ENCODE measurements around the gene TCF4. TPM values are rescaled to one million over a fixed set of nuclear protein-coding genes. Genes with fewer than 3 reads are reported as not detected.

TCF4 gene
- total RNA-seq, 1 donor from 2014 or later: 115 TPM

GRCh38 chr18:55570966-55571365 is 17.0 kb downstream of the TCF4 start:
- Histone ChIP-seq H3K36me3 (ENCODE audit: insufficient read depth, low read length) (peaks cover 2% of the 10 kb centered on the region), H3K9me3 (ENCODE audit: insufficient read depth, low read depth, low read length) (no peaks in the 10 kb centered on the region), H3K9ac (ENCODE audit: low read length) (no peak overlapping the region), H4K20me1 (ENCODE audit: insufficient read depth, low read length) (peaks cover 28% of the 10 kb centered on the region), H2AFZ (ENCODE audit: low read depth, low read length) (no peak overlapping the region), H3K27me3 (ENCODE audit: insufficient read depth, low read length) (no peaks in the 10 kb centered on the region), H3K4me3 (ENCODE audit: insufficient read depth, low read depth, low read length) (no peak overlapping the region), H3K27ac (ENCODE audit: low read depth, low read length) (no peak overlapping the region), H3K4me1 (ENCODE audit: insufficient read depth, low read length) (no peaks in the 10 kb centered on the region), H3K4me2 (ENCODE audit: low read length) (no peak overlapping the region), H3K79me2 (ENCODE audit: insufficient read depth, low read length) (peaks cover 94% of the 10 kb centered on the region)
- no peak overlapping the region for H3K4me3 Mint-ChIP-seq (ENCODE audit: unreplicated experiment)
- TF ChIP-seq, protein P1, sequence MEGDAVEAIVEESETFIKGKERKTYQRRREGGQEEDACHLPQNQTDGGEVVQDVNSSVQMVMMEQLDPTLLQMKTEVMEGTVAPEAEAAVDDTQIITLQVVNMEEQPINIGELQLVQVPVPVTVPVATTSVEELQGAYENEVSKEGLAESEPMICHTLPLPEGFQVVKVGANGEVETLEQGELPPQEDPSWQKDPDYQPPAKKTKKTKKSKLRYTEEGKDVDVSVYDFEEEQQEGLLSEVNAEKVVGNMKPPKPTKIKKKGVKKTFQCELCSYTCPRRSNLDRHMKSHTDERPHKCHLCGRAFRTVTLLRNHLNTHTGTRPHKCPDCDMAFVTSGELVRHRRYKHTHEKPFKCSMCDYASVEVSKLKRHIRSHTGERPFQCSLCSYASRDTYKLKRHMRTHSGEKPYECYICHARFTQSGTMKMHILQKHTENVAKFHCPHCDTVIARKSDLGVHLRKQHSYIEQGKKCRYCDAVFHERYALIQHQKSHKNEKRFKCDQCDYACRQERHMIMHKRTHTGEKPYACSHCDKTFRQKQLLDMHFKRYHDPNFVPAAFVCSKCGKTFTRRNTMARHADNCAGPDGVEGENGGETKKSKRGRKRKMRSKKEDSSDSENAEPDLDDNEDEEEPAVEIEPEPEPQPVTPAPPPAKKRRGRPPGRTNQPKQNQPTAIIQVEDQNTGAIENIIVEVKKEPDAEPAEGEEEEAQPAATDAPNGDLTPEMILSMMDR (IDR thresholded peaks at IDR 0.05; ENCODE audit: insufficient read depth, low read depth, low read length): no peak
- TF ChIP-seq EZH2 (IDR thresholded peaks at IDR 0.05; ENCODE audit: insufficient read depth, low read length): no peak
- H3K27ac Mint-ChIP-seq (ENCODE audit: unreplicated experiment): no peak overlapping the region
- no peaks in the 10 kb centered on the region for H3K9me3 Mint-ChIP-seq (ENCODE audit: unreplicated experiment)
- DNase-seq (ENCODE audit: low read depth) (no peak), FAIRE-seq (no peak)
- no peaks in the 10 kb centered on the region for H3K27me3 Mint-ChIP-seq (ENCODE audit: low read depth, unreplicated experiment)
- H3K4me1 Mint-ChIP-seq (ENCODE audit: low read depth, unreplicated experiment): no peaks in the 10 kb centered on the region
- H3K36me3 Mint-ChIP-seq (ENCODE audit: low read depth, unreplicated experiment): peaks cover 15% of the 10 kb centered on the region

- peaks cover 13% of the 10 kb centered on the region for H3K36me3 Mint-ChIP-seq (ENCODE audit: low read depth, unreplicated experiment)
- Histone ChIP-seq H3K36me3 (ENCODE audit: insufficient read depth, low read length) (peaks cover 5% of the 10 kb centered on the region), H3K4me2 (ENCODE audit: low read length) (no peak overlapping the region), H2AFZ (ENCODE audit: low read depth, low read length) (no peak overlapping the region), H3K4me3 (ENCODE audit: insufficient read depth, low read depth, low read length) (no peak overlapping the region), H3K27ac (ENCODE audit: low read depth, low read length) (no peak overlapping the region), H3K9me3 (ENCODE audit: insufficient read depth, low read depth, low read length) (no peaks in the 10 kb centered on the region), H4K20me1 (ENCODE audit: insufficient read depth, low read length) (peaks cover 33% of the 10 kb centered on the region), H3K4me1 (ENCODE audit: insufficient read depth, low read length) (no peaks in the 10 kb centered on the region), H3K27me3 (ENCODE audit: insufficient read depth, low read length) (no peaks in the 10 kb centered on the region), H3K79me2 (ENCODE audit: insufficient read depth, low read length) (peaks cover 95% of the 10 kb centered on the region), H3K9ac (ENCODE audit: low read length) (no peak overlapping the region)
- no peaks in the 10 kb centered on the region for H3K9me3 Mint-ChIP-seq (ENCODE audit: unreplicated experiment)
- no peak overlapping the region for H3K4me3 Mint-ChIP-seq (ENCODE audit: unreplicated experiment)
- no peak overlapping the region for H3K27ac Mint-ChIP-seq (ENCODE audit: unreplicated experiment)
- H3K4me1 Mint-ChIP-seq (ENCODE audit: low read depth, unreplicated experiment): peaks cover 2% of the 10 kb centered on the region
- TF ChIP-seq, protein P1 (IDR thresholded peaks at IDR 0.05; ENCODE audit: insufficient read depth, low read depth, low read length): no peak
- TF ChIP-seq EZH2 (IDR thresholded peaks at IDR 0.05; ENCODE audit: insufficient read depth, low read length): no peak
- FAIRE-seq: no peak
- H3K27me3 Mint-ChIP-seq (ENCODE audit: low read depth, unreplicated experiment): no peaks in the 10 kb centered on the region
- no peak for DNase-seq (ENCODE audit: low read depth)
These were observed 21.5 kb downstream of the TCF4 start for GRCh38 chr18:55566456-55566935.

DNA sequence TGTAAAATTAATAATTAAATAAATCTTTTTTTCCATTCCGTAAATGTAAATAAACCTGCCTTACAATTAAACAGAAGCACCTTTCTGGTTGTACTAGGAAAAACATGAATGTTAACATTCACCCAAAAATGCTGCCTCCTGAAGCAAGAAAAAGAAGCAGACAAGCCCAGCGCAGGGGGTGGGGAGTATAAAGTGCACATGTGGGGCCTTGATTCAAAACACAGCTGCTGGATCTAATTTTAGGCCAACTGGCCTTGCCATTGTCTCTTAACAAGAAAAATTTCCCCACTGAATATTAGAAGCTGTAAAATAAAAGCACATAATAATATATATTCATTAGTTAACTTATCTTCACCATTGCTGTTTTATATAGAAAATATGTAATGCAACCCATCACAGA is 28.3 kb downstream of the TCF4 start:
- FAIRE-seq (no peak), DNase-seq (ENCODE audit: low read depth) (no peak)
- Mint-ChIP-seq H3K4me3 (ENCODE audit: unreplicated experiment) (no peak overlapping the region), H3K27ac (ENCODE audit: unreplicated experiment) (no peak overlapping the region), H3K36me3 (ENCODE audit: low read depth, unreplicated experiment) (peaks cover 8% of the 10 kb centered on the region), H3K4me1 (ENCODE audit: low read depth, unreplicated experiment) (peaks cover 5% of the 10 kb centered on the region), H3K27me3 (ENCODE audit: low read depth, unreplicated experiment) (no peaks in the 10 kb centered on the region), H3K9me3 (ENCODE audit: unreplicated experiment) (no peaks in the 10 kb centered on the region)
- TF ChIP-seq EZH2 (IDR thresholded peaks at IDR 0.05; ENCODE audit: insufficient read depth, low read length): no peak
- TF ChIP-seq, protein P1 (IDR thresholded peaks at IDR 0.05; ENCODE audit: insufficient read depth, low read depth, low read length): no peak
- Histone ChIP-seq H3K36me3 (ENCODE audit: insufficient read depth, low read length) (peaks cover 3% of the 10 kb centered on the region), H3K27me3 (ENCODE audit: insufficient read depth, low read length) (no peaks in the 10 kb centered on the region), H3K79me2 (ENCODE audit: insufficient read depth, low read length) (peaks cover 89% of the 10 kb centered on the region), H4K20me1 (ENCODE audit: insufficient read depth, low read length) (peaks cover 22% of the 10 kb centered on the region), H3K4me1 (ENCODE audit: insufficient read depth, low read length) (no peaks in the 10 kb centered on the region), H3K4me2 (ENCODE audit: low read length) (no peak overlapping the region), H2AFZ (ENCODE audit: low read depth, low read length) (no peak overlapping the region), H3K27ac (ENCODE audit: low read depth, low read length) (no peak overlapping the region), H3K9ac (ENCODE audit: low read length) (no peak overlapping the region), H3K9me3 (ENCODE audit: insufficient read depth, low read depth, low read length) (no peaks in the 10 kb centered on the region), H3K4me3 (ENCODE audit: insufficient read depth, low read depth, low read length) (no peak overlapping the region)
